Mucosa of descending colon (tissue), 3 donors: Measurements from ENCODE around the gene CPNE4. TPM values are rescaled to one million over a fixed set of nuclear protein-coding genes. Genes with fewer than 3 reads are reported as not detected.

ENCODE experiments used
- ATAC-seq: fragments of 200-7000 bp; cut with Tn5 transposase; one replicate; pipeline ENCODE4 v1.9.1; 2020; ENCODE audit warnings: mild to moderate bottlenecking, moderate library complexity
- DNase-seq, 3 donors: peaks; one replicate each; pipeline ENCODE4 v3.0.0-alpha.2; 2020
- H3K36me3 ChIP-seq: fragments of 200-600 bp; one replicate; pipeline ENCODE4 v1.8.0; 2021; ENCODE audit warnings: low read depth, mild to moderate bottlenecking
- H3K4me1 ChIP-seq: fragments of 200-600 bp; one replicate; pipeline ENCODE4 v1.8.0; 2021; ENCODE audit warnings: low read depth, mild to moderate bottlenecking
- H3K4me3 ChIP-seq: fragments of 200-600 bp; one replicate; pipeline ENCODE4 v1.8.0; 2021; ENCODE audit warnings: mild to moderate bottlenecking
- H3K9me3 ChIP-seq: fragments of 200-600 bp; one replicate; pipeline ENCODE4 v1.8.0; 2021; ENCODE audit warnings: mild to moderate bottlenecking
- intact Hi-C, 2 donors: fragments of 100-400 bp; cut with DNase I in 1 of 2; cut with micrococcal nuclease in 1 of 2; formaldehyde crosslinking; loops; one replicate each; pipeline versions ENCODE4 v1.11.0 to v1.11.1; 2022; cut with DNase I, micrococcal nuclease
- total RNA-seq, 3 donors: library from RNA; stranded (reverse); fragmentation: NEBNext Ultra II Directional in 2 of 3; extraction: Animal tissue kit (Norgen Biotek cat#: 25700) in 2 of 3; gene quantifications; one replicate each; pipeline versions ENCODE4 v1.2.1 to v1.2.4, GENCODE V29; 2021 to 2023
- TF ChIP-seq, protein P1 (sequence below): fragments of 200-600 bp; IDR thresholded peaks from one replicate; pipeline ENCODE4 v1.8.0; 2022; ENCODE audit warnings: antibody characterized with exemption, mild to moderate bottlenecking
- donor health status: DM: no; HTN: no; CAD: no; lungs with moderate emphysema.
- donor health status: DM: no; HTN: no; CAD: no.
- donor health status: DM: no; HTN: yes; CAD: no.

Gene CPNE4
- total RNA-seq, 3 donors from 2014 or later: 0.96 to 3.0 (median 1.1) TPM

DNA sequence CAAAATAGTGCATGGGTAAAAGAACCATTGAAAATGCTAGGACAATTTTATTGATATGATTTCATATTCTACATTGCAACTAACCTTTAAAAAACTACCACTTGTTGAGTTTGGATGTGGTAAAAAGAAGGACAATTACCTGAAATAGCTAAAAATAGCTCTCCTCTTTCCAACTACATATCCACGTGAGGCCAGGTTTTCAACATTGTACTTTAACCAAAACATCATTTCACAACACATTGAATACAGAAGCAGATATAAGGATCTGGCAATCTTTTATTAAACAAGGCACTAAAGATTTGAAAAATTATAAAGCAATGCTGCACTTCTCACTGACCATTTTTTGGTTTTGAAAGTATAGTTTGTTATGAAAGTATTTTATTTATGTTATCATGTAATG lies 504.0 kb downstream of the CPNE4 start:
- Histone ChIP-seq H3K36me3 (no peaks in the 10 kb centered on the region), H3K4me1 (no peaks in the 10 kb centered on the region), H3K4me3 (no peak overlapping the region), H3K9me3 (no peaks in the 10 kb centered on the region)
- DNase-seq (no peak), ATAC-seq (no peak)
- intact Hi-C loops: no loop called here
- TF ChIP-seq, protein P1, sequence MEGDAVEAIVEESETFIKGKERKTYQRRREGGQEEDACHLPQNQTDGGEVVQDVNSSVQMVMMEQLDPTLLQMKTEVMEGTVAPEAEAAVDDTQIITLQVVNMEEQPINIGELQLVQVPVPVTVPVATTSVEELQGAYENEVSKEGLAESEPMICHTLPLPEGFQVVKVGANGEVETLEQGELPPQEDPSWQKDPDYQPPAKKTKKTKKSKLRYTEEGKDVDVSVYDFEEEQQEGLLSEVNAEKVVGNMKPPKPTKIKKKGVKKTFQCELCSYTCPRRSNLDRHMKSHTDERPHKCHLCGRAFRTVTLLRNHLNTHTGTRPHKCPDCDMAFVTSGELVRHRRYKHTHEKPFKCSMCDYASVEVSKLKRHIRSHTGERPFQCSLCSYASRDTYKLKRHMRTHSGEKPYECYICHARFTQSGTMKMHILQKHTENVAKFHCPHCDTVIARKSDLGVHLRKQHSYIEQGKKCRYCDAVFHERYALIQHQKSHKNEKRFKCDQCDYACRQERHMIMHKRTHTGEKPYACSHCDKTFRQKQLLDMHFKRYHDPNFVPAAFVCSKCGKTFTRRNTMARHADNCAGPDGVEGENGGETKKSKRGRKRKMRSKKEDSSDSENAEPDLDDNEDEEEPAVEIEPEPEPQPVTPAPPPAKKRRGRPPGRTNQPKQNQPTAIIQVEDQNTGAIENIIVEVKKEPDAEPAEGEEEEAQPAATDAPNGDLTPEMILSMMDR: no peak

DNA sequence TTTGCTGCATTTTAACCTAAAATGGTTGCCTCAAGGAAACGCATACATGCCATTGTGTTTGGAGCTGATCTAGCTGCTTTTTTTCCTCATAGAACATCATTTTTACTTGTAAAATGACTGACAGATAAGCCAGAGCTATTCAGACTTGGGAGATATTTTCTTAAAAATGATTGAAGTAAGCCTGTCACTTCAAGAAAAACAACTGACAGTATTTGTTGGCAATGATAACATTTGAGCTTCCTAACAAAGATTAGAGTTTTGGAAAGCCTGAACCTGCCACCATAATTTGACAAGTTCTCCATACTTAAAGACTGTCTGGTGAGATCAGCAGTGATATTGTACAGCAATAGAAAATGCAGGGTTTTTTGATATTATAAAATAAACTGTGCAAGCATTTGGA lies 504.4 kb downstream of the CPNE4 start:
- TF ChIP-seq, protein P1: no peak
- H3K36me3 ChIP-seq: no peaks in the 10 kb centered on the region
- H3K4me3 ChIP-seq: no peak overlapping the region
- ATAC-seq: no peak
- H3K9me3 ChIP-seq: no peaks in the 10 kb centered on the region
- no peak for DNase-seq
- no peaks in the 10 kb centered on the region for H3K4me1 ChIP-seq
- intact Hi-C loops: no loop called here

DNA sequence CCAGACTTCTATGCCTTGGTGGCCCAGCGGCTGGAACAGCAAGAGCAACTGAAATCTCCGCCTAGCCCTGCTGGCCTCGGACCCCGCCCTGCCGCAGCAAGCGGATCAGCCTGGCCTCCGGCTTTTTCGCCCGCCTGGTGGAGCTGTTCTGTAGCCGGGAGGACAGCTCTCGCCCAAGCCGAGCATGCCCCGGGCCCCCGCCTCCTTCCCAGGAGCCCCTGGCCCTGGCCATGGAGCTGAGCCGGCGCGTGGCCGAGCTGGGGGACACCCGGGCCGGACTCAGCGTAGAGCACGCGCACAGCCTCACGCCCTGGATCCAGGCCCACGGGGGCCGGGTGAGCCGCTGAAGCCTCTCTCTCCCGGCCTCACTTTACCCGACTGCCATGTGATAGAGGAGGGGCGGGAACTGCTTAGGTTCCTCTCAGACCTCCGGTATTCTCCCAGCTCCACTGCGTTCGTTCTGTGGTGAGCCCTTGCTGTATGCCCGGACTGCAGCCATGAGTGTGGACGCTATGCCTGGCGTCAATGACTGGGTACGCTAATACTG lies 507.9 kb downstream of the CPNE4 start:
- Histone ChIP-seq H3K36me3 (no peaks in the 10 kb centered on the region), H3K4me3 (no peak overlapping the region), H3K4me1 (no peaks in the 10 kb centered on the region), H3K9me3 (no peaks in the 10 kb centered on the region)
- intact Hi-C loops: no loop called here
- peak; percentile 13 to 49 (median 45) for DNase-seq
- TF ChIP-seq, protein P1: no peak
- peak; percentile 45 for ATAC-seq

DNA sequence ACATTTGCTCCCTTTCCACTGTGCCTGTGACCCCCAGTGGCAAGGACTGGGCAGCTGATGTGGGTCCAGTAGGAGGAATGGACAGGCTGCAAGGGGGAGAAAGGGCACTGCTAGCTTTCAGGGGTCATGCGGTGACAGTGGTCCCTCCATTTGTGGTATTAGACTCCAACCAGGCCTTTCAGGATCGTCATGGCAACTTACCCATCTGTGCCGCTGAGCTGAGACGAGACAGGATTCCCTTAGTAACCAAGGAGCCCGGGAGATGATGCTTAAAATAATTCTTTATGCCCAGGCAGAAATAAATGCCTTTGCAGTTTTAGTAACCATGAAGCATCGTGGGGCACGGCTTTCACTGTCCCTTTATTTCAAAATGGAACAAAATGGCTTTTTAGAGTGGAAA lies 516.1 kb downstream of the CPNE4 start:
- no peak overlapping the region for H3K4me3 ChIP-seq
- TF ChIP-seq, protein P1: no peak
- DNase-seq (no peak), ATAC-seq (no peak)
- H3K36me3 ChIP-seq: no peaks in the 10 kb centered on the region
- intact Hi-C loops: no loop called here
- H3K9me3 ChIP-seq: no peaks in the 10 kb centered on the region
- H3K4me1 ChIP-seq: no peaks in the 10 kb centered on the region

DNA sequence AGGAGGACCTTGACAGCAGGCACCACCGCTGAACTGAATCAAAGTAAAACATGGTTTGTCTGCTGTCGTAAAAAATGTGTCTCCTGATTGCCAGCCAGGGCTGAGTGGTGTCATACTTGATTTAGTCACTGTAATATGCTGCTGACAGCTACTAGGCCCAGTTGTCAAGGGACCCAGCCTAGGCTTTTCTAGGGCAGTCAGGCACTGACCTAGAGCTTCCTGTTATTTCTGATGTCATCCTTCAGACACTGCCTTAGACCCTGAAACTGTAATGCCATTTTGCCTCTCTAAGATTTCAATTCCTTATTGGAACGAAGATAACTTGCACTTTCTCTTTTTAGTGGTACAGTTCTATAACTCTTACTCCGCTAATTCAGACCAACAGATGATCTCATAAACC lies 529.4 kb downstream of the CPNE4 start:
- TF ChIP-seq, protein P1: no peak
- H3K4me3 ChIP-seq: no peak overlapping the region
- H3K4me1 ChIP-seq: peaks cover 15% of the 10 kb centered on the region
- no peaks in the 10 kb centered on the region for H3K36me3 ChIP-seq
- ATAC-seq (no peak), DNase-seq (no peak)
- no peaks in the 10 kb centered on the region for H3K9me3 ChIP-seq
- intact Hi-C loops: loop anchor here in 1 of 2 donors (10.0 kb wide), 1 partner anchor 121 kb away; the partner anchor contains the start of gene NUDT16

DNA sequence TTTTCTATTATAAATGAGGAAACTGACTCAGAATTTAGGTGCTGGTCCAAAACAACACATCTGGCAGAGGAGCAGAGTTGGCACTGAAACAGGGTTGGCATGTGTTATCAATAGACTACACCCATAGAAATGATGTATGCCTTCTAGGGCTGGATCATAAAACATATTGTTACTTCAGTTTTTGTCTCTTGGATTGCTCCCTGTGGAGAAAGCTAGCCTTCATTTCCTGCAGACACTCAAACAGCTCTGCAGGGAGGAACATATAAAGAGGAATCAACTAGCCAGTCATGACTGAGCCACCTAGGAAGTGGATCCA lies 531.5 kb downstream of the CPNE4 start:
- H3K36me3 ChIP-seq: no peaks in the 10 kb centered on the region
- ATAC-seq (peak; percentile 14), DNase-seq (peak in 1 of 3 donors; percentile 29)
- peaks cover 15% of the 10 kb centered on the region for H3K4me1 ChIP-seq
- TF ChIP-seq, protein P1: no peak
- intact Hi-C loops: loop anchor here in 1 of 2 donors (10.0 kb wide), 1 partner anchor 118 kb away; the partner anchor contains the start of gene NUDT16
- H3K9me3 ChIP-seq: no peaks in the 10 kb centered on the region
- H3K4me3 ChIP-seq: no peak overlapping the region
